Osteoblast (primary cell): ENCODE measurements around the gene ELMO1. TPM values are rescaled to one million over a fixed set of nuclear protein-coding genes. Genes with fewer than 3 reads are reported as not detected.

Experiments used
- DNase-seq: peaks from one replicate; pipeline ENCODE4 v3.0.0; 2011; ENCODE audit warnings: low spot score, mixed read lengths; ENCODE audit not compliant: insufficient read length; ENCODE audit errors: missing footprints
- H2AFZ ChIP-seq: 2 replicates; pipeline ENCODE4 v1.6.0; 2011; ENCODE audit warnings: mild to moderate bottlenecking, low read length
- H3K27ac ChIP-seq: 2 replicates; pipeline ENCODE4 v1.5.1; 2011; ENCODE audit warnings: mild to moderate bottlenecking, low read depth, low read length, moderate library complexity
- H3K27me3 ChIP-seq: 2 replicates; pipeline ENCODE4 v1.6.0; 2012; ENCODE audit warnings: mild to moderate bottlenecking, control low read depth, inconsistent platforms, low read length, moderate library complexity; ENCODE audit not compliant: insufficient read depth
- H3K36me3 ChIP-seq: 2 replicates; pipeline ENCODE4 v1.5.1; 2011; ENCODE audit warnings: mild to moderate bottlenecking, low read length, control low read depth, moderate library complexity; ENCODE audit not compliant: insufficient read depth
- H3K4me1 ChIP-seq: 2 replicates; pipeline ENCODE4 v1.5.1; 2011; ENCODE audit warnings: mild to moderate bottlenecking, low read length, control low read depth, moderate library complexity; ENCODE audit not compliant: insufficient read depth
- H3K4me2 ChIP-seq: 2 replicates; pipeline ENCODE4 v1.6.0; 2011; ENCODE audit warnings: mild to moderate bottlenecking, low read length; ENCODE audit not compliant: insufficient read depth
- H3K4me3 ChIP-seq: fragments of 200-600 bp; sonication (generic); 3 replicates; pipeline ENCODE4 v1.5.1; 2012; ENCODE audit warnings: mild to moderate bottlenecking, low read length, inconsistent platforms; ENCODE audit not compliant: insufficient read depth
- H3K79me2 ChIP-seq: 2 replicates; pipeline ENCODE4 v1.6.0; 2012; ENCODE audit warnings: mild to moderate bottlenecking, low read length, control low read depth, inconsistent platforms; ENCODE audit not compliant: insufficient read depth
- H3K9me3 ChIP-seq: 2 replicates; pipeline ENCODE4 v1.5.1; 2011; ENCODE audit warnings: low read depth, low read length, control low read depth
- H4K20me1 ChIP-seq: 2 replicates; pipeline ENCODE4 v1.6.0; 2012; ENCODE audit warnings: mild to moderate bottlenecking, low read length, control low read depth; ENCODE audit not compliant: insufficient read depth
- total RNA-seq: library from RNA; depleted of rRNA; stranded (reverse); fragments of >200 nt; gene quantifications from 2 replicates; pipeline ENCODE4 v1.2.3, GENCODE V29; 2012
- TF ChIP-seq, protein P1 (sequence below): IDR thresholded peaks from 2 replicates; pipeline ENCODE4 v1.5.1; 2011; ENCODE audit warnings: mild to moderate bottlenecking, low read depth, low read length, moderate library complexity; ENCODE audit errors: extremely low read depth

The ELMO1 gene
- total RNA-seq, 1 donor, result 2.2 TPM

DNA sequence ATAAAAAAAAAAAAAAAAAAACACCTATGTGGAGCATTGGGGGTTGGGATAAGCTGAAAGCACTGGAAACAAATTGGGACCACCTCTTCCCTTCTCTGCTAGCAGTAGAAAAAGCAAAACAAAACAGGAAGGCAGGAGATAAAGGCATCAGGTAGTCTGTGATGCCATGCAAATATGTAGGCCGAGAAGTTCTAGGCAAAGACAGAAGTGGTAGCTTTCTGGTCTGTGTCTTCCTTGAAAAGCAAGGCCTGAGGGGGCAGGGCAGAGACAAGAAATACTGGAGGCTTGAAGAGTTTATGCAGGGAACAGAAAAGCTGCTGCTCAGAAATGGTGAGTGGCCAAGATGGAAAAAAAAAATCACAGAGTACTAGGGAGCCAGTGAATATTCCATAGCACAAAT is 111.1 kb downstream of the ELMO1 start:
- Histone ChIP-seq H3K79me2 (no peaks in the 10 kb centered on the region), H3K27ac (no peak overlapping the region), H3K9me3 (no peaks in the 10 kb centered on the region), H3K4me3 (no peak overlapping the region), H3K4me2 (no peak overlapping the region), H4K20me1 (no peaks in the 10 kb centered on the region), H3K36me3 (no peaks in the 10 kb centered on the region), H3K27me3 (no peaks in the 10 kb centered on the region), H3K4me1 (no peaks in the 10 kb centered on the region), H2AFZ (no peak overlapping the region)
- no peak for DNase-seq
- TF ChIP-seq, protein P1, sequence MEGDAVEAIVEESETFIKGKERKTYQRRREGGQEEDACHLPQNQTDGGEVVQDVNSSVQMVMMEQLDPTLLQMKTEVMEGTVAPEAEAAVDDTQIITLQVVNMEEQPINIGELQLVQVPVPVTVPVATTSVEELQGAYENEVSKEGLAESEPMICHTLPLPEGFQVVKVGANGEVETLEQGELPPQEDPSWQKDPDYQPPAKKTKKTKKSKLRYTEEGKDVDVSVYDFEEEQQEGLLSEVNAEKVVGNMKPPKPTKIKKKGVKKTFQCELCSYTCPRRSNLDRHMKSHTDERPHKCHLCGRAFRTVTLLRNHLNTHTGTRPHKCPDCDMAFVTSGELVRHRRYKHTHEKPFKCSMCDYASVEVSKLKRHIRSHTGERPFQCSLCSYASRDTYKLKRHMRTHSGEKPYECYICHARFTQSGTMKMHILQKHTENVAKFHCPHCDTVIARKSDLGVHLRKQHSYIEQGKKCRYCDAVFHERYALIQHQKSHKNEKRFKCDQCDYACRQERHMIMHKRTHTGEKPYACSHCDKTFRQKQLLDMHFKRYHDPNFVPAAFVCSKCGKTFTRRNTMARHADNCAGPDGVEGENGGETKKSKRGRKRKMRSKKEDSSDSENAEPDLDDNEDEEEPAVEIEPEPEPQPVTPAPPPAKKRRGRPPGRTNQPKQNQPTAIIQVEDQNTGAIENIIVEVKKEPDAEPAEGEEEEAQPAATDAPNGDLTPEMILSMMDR, result no peak

DNA sequence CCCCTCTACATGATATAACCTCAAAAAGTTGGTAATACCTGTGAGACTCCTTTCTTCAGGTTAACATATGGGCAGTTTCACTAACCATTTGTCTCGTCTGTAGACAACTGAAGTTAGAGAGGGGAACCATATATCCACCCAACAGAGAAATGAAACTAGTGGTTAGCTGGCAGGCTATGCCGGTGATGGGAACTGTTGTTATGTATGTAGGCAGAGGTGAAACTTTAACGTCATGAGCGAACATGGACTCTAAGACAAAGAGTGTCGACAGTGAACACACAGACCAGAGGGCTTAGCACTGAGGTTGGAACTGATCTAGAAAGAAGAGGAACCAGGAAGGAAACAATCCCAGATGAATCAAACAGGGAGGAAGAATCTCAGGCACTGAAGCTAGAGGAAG is 112.4 kb downstream of the ELMO1 start:
- H4K20me1 ChIP-seq, result no peaks in the 10 kb centered on the region
- H3K27me3 ChIP-seq, result no peaks in the 10 kb centered on the region
- TF ChIP-seq, protein P1, result no peak
- H3K27ac ChIP-seq, result no peak overlapping the region
- no peak overlapping the region for H3K4me3 ChIP-seq
- H3K79me2 ChIP-seq, result no peaks in the 10 kb centered on the region
- no peak overlapping the region for H3K4me2 ChIP-seq
- DNase-seq, result no peak
- H2AFZ ChIP-seq, result no peak overlapping the region
- no peaks in the 10 kb centered on the region for H3K4me1 ChIP-seq
- H3K9me3 ChIP-seq, result no peaks in the 10 kb centered on the region
- H3K36me3 ChIP-seq, result no peaks in the 10 kb centered on the region

DNA sequence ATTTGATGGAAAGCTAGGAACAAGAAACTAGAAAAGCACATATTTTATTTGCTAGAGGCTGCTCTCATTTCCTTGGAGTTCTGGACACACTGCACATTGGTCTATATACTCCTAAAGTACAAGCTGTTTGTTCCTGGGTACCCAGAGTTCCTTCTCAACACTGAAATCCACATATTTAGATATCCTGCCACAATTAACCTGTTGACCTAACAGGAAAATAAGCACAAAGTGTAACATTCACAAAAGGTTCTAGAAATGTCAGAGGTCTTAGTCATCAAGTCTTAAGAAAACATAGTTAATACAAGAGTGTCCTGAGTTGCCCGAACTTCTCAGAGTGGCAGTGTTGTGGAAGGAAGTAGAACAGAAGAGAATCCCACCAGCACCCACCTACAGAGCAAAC is 115.6 kb downstream of the ELMO1 start:
- no peak overlapping the region for H3K4me2 ChIP-seq
- DNase-seq, result no peak
- TF ChIP-seq, protein P1, result no peak
- no peaks in the 10 kb centered on the region for H3K36me3 ChIP-seq
- no peaks in the 10 kb centered on the region for H3K27me3 ChIP-seq
- no peak overlapping the region for H2AFZ ChIP-seq
- no peak overlapping the region for H3K27ac ChIP-seq
- no peaks in the 10 kb centered on the region for H3K4me1 ChIP-seq
- no peaks in the 10 kb centered on the region for H4K20me1 ChIP-seq
- H3K4me3 ChIP-seq, result no peak overlapping the region
- H3K9me3 ChIP-seq, result no peaks in the 10 kb centered on the region
- no peaks in the 10 kb centered on the region for H3K79me2 ChIP-seq

DNA sequence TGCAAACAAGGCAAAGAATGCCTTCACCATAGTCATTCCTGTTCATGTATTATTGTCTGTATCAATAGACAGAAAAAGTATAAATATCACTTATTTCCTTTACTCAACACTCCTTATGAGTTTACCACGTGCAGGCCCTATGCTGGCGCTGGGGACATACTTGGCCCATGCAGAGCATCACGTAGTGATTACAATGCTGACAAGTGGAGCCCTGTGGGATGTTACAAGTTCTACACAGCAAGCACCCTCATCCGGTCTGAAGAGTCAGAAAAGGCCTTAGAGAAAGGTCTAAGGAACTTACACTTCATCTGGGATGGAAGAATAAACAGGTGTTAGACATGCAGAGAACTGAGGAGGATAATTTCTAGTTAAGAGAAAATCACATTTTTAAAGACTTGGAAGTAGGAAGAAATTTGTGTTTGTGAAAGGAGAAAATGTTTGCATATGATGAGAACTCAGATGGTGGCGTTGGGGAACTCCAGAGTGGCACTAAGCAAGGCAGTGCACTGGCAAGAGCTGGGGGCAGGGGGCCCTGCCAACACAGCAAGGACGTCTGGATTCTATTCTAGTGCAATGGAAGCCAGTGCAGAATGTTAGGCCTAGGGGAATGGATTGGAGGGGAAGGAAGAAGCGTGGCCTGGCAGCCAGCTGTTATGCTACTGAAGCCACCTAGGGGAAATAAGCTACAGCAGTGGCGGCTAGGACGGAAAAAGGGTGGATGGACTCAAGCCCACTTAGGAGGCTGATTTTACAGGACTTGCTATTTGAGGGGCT is 116.2 kb downstream of the ELMO1 start:
- Histone ChIP-seq H3K27me3 (no peaks in the 10 kb centered on the region), H3K27ac (no peak overlapping the region), H4K20me1 (no peaks in the 10 kb centered on the region), H3K36me3 (no peaks in the 10 kb centered on the region), H3K9me3 (no peaks in the 10 kb centered on the region), H2AFZ (no peak overlapping the region), H3K4me3 (no peak overlapping the region), H3K4me1 (no peaks in the 10 kb centered on the region), H3K4me2 (no peak overlapping the region), H3K79me2 (no peaks in the 10 kb centered on the region)
- TF ChIP-seq, protein P1, result no peak
- no peak for DNase-seq
